ENCODE data around the gene KCND2.

GRCh38 chr7:120743128-120743527, 470.2 kb downstream of the KCND2 start:
- no peak for TF ChIP-seq MAFK (IDR thresholded peaks at IDR 0.05; ENCODE audit: partially characterized antibody)
- TF ChIP-seq REST (IDR thresholded peaks at IDR 0.05) = no peak
- TF ChIP-seq CHD2 (IDR thresholded peaks at IDR 0.05; ENCODE audit: low read length, partially characterized antibody) = no peak
- no peak for TF ChIP-seq CTCF (IDR thresholded peaks at IDR 0.05)
- no peak for TF ChIP-seq MAX (IDR thresholded peaks at IDR 0.05)
- TF ChIP-seq POLR2A (IDR thresholded peaks at IDR 0.05; ENCODE audit: low read length) = no peak
- no peak for TF ChIP-seq RAD21 (conservative IDR thresholded peaks at IDR 0.05 in 1 of 2, IDR thresholded peaks at IDR 0.05 in 1 of 2)
- TF ChIP-seq JUNB (IDR thresholded peaks at IDR 0.05) = no peak
- no peak for TF ChIP-seq RFX5 (IDR thresholded peaks at IDR 0.05)
- TF ChIP-seq ELK1 (IDR thresholded peaks at IDR 0.05; ENCODE audit: low read depth, low read length) = no peak
- TF ChIP-seq ESRRA (IDR thresholded peaks at IDR 0.05; ENCODE audit: borderline replicate concordance, low read length) = no peak
- TF ChIP-seq RCOR1 (IDR thresholded peaks at IDR 0.05; ENCODE audit: low read depth, low read length) = no peak
